Stomach smooth muscle (tissue), 2 donors: Measurements from ENCODE around the gene SLC17A9.

ENCODE experiments used
- H3K27ac ChIP-seq: one replicate; pipeline ENCODE4 v1.7.0; 2013; ENCODE audit warnings: mild to moderate bottlenecking, low read length, inconsistent platforms
- H3K27me3 ChIP-seq, 2 donors: one replicate each; pipeline ENCODE4 v1.7.0; 2013; ENCODE audit warnings: low read length in 2 of 2; ENCODE audit not compliant: insufficient read depth in 2 of 2, control insufficient read depth in 1 of 2
- H3K36me3 ChIP-seq, 2 donors: one replicate each; pipeline ENCODE4 v1.7.0; 2013; ENCODE audit warnings: low read length in 2 of 2; ENCODE audit not compliant: control insufficient read depth in 2 of 2, insufficient read depth in 2 of 2
- H3K4me1 ChIP-seq: one replicate; pipeline ENCODE4 v1.7.0; 2013; ENCODE audit warnings: low read length; ENCODE audit not compliant: control insufficient read depth, insufficient read depth
- H3K4me3 ChIP-seq, 2 donors: one replicate each; pipeline ENCODE4 v1.7.0; 2013; ENCODE audit warnings: low read length in 2 of 2
- H3K9ac ChIP-seq, 2 donors: one replicate each; pipeline ENCODE4 v1.7.0; 2013; ENCODE audit warnings: low read length in 2 of 2, mild to moderate bottlenecking in 1 of 2
- H3K9me3 ChIP-seq, 2 donors: one replicate each; pipeline ENCODE4 v1.7.0; 2013; ENCODE audit warnings: low read length in 2 of 2; ENCODE audit not compliant: control insufficient read depth in 2 of 2
- donor health status: healthy.
- donor health status: Pancreatic carcinoma.

SLC17A9 gene

GRCh38 chr20:62990306-62990825, 37.9 kb downstream of the SLC17A9 start:
- H3K9me3 ChIP-seq, result no peaks in the 10 kb centered on the region
- no peak overlapping the region for H3K4me3 ChIP-seq
- H3K36me3 ChIP-seq, result no peaks in the 10 kb centered on the region
- H3K9ac ChIP-seq, result no peak overlapping the region
- H3K27ac ChIP-seq, result no peak overlapping the region
- peaks cover 21 to 34% of the 10 kb centered on the region in 2 donors for H3K27me3 ChIP-seq
- H3K4me1 ChIP-seq, result no peaks in the 10 kb centered on the region

- no peaks in the 10 kb centered on the region for H3K9me3 ChIP-seq
- H3K27ac ChIP-seq, result no peak overlapping the region
- no peaks in the 10 kb centered on the region for H3K4me1 ChIP-seq
- no peaks in the 10 kb centered on the region for H3K36me3 ChIP-seq
- H3K27me3 ChIP-seq, result peaks cover 18 to 29% of the 10 kb centered on the region in 2 donors
- no peak overlapping the region for H3K9ac ChIP-seq
- H3K4me3 ChIP-seq, result no peak overlapping the region
These were observed 38.8 kb downstream of the SLC17A9 start for GRCh38 chr20:62991196-62991807.

- no peaks in the 10 kb centered on the region for H3K36me3 ChIP-seq
- H3K4me3 ChIP-seq, result no peak overlapping the region
- no peaks in the 10 kb centered on the region for H3K9me3 ChIP-seq
- no peak overlapping the region for H3K9ac ChIP-seq
- peaks cover 15 to 27% of the 10 kb centered on the region in 2 donors for H3K27me3 ChIP-seq
- no peaks in the 10 kb centered on the region for H3K4me1 ChIP-seq
- H3K27ac ChIP-seq, result no peak overlapping the region
These were observed 39.4 kb downstream of the SLC17A9 start for GRCh38 chr20:62991863-62992262.

GRCh38 chr20:62993856-62994494, 41.5 kb downstream of the SLC17A9 start:
- no peak overlapping the region for H3K4me3 ChIP-seq
- H3K9me3 ChIP-seq, result no peaks in the 10 kb centered on the region
- H3K36me3 ChIP-seq, result no peaks in the 10 kb centered on the region
- H3K27ac ChIP-seq, result no peak overlapping the region
- peaks cover 17 to 33% of the 10 kb centered on the region in 2 donors for H3K27me3 ChIP-seq
- H3K9ac ChIP-seq, result no peak overlapping the region
- H3K4me1 ChIP-seq, result no peaks in the 10 kb centered on the region

- no peak overlapping the region for H3K4me3 ChIP-seq
- H3K27ac ChIP-seq, result no peak overlapping the region
- H3K9ac ChIP-seq, result no peak overlapping the region
- no peaks in the 10 kb centered on the region for H3K36me3 ChIP-seq
- H3K9me3 ChIP-seq, result no peaks in the 10 kb centered on the region
- peaks cover 23 to 39% of the 10 kb centered on the region in 2 donors for H3K27me3 ChIP-seq
- no peaks in the 10 kb centered on the region for H3K4me1 ChIP-seq
These were observed 42.4 kb downstream of the SLC17A9 start for GRCh38 chr20:62994869-62995281.

- peaks cover 27 to 43% of the 10 kb centered on the region in 2 donors for H3K27me3 ChIP-seq
These were observed 43.0 kb downstream of the SLC17A9 start for GRCh38 chr20:62995481-62995880.

GRCh38 chr20:62995898-62996595, 43.5 kb downstream of the SLC17A9 start:
- Histone ChIP-seq H3K36me3 (no peaks in the 10 kb centered on the region), H3K27ac (no peak overlapping the region), H3K9me3 (no peaks in the 10 kb centered on the region), H3K4me1 (no peaks in the 10 kb centered on the region), H3K4me3 (no peak overlapping the region), H3K9ac (no peak overlapping the region), H3K27me3 (peaks cover 30 to 42% of the 10 kb centered on the region in 2 donors)

More at GRCh38 chr20:62995481-62995880, 43.0 kb downstream of the SLC17A9 start:
- Histone ChIP-seq H3K4me1 (no peaks in the 10 kb centered on the region), H3K36me3 (no peaks in the 10 kb centered on the region), H3K9me3 (no peaks in the 10 kb centered on the region), H3K27ac (no peak overlapping the region), H3K4me3 (no peak overlapping the region), H3K9ac (no peak overlapping the region)

GRCh38 chr20:62996596-62996982, 44.1 kb downstream of the SLC17A9 start:
- Histone ChIP-seq H3K9ac (no peak overlapping the region), H3K27me3 (peaks cover 31 to 40% of the 10 kb centered on the region in 2 donors), H3K36me3 (no peaks in the 10 kb centered on the region), H3K9me3 (no peaks in the 10 kb centered on the region), H3K4me1 (no peaks in the 10 kb centered on the region), H3K4me3 (no peak overlapping the region), H3K27ac (no peak overlapping the region)

- Histone ChIP-seq H3K4me1 (no peaks in the 10 kb centered on the region), H3K9ac (no peak overlapping the region), H3K4me3 (no peak overlapping the region), H3K27me3 (peaks cover 28 to 44% of the 10 kb centered on the region in 2 donors), H3K27ac (no peak overlapping the region), H3K36me3 (no peaks in the 10 kb centered on the region), H3K9me3 (no peaks in the 10 kb centered on the region)
These were observed 45.0 kb downstream of the SLC17A9 start for GRCh38 chr20:62997417-62998035.

- Histone ChIP-seq H3K36me3 (no peaks in the 10 kb centered on the region), H3K4me3 (no peak overlapping the region), H3K4me1 (no peaks in the 10 kb centered on the region), H3K27ac (no peak overlapping the region), H3K9ac (no peak overlapping the region), H3K27me3 (peaks cover 35 to 43% of the 10 kb centered on the region in 2 donors), H3K9me3 (no peaks in the 10 kb centered on the region)
These were observed 45.9 kb downstream of the SLC17A9 start for GRCh38 chr20:62998449-62998848.
